Smooth muscle cell (in vitro differentiated cells): ENCODE measurements around the gene CDK7. TPM values are rescaled to one million over a fixed set of nuclear protein-coding genes. Genes with fewer than 3 reads are reported as not detected.
"Not testable (repeated sequence)": the region's sequence is repeated elsewhere in the genome, so short reads cannot be mapped to it uniquely, and the experiment has no call there.

Experiments
- DNase-seq: peaks from one replicate; lab custom pipeline; 2025; ENCODE audit not compliant: unreplicated experiment; lab: John Stamatoyannopoulos, UW
- H2AFZ ChIP-seq: fragments of 200-600 bp; sonication (generic); 2 replicates; pipeline ENCODE4 v1.6.0; 2016; ENCODE audit warnings: antibody characterized with exemption, low read depth, mild to moderate bottlenecking
- H3F3A ChIP-seq: fragments of 200-600 bp; sonication (generic); 2 replicates; pipeline ENCODE4 v1.6.0; 2017; ENCODE audit warnings: antibody characterized with exemption, low read depth
- H3K27ac ChIP-seq: fragments of 200-600 bp; sonication (generic); 2 replicates; pipeline ENCODE4 v1.5.1; 2016; ENCODE audit warnings: low read depth, mild to moderate bottlenecking
- H3K27me3 ChIP-seq: fragments of 200-600 bp; sonication (generic); 2 replicates; pipeline ENCODE4 v1.6.1; 2016; ENCODE audit warnings: low read depth, mild to moderate bottlenecking
- H3K36me3 ChIP-seq: fragments of 200-600 bp; sonication (generic); 2 replicates; pipeline ENCODE4 v1.5.1; 2016; ENCODE audit warnings: low read depth
- H3K4me1 ChIP-seq: fragments of 200-600 bp; sonication (generic); 2 replicates; pipeline ENCODE4 v1.5.1; 2016; ENCODE audit warnings: low read depth
- H3K4me2 ChIP-seq: fragments of 200-600 bp; sonication (generic); 2 replicates; pipeline ENCODE4 v1.6.0; 2016; ENCODE audit warnings: mild to moderate bottlenecking
- H3K4me3 ChIP-seq: fragments of 200-600 bp; sonication (generic); 2 replicates; pipeline ENCODE4 v1.5.1; 2016; ENCODE audit warnings: mild to moderate bottlenecking
- H3K79me2 ChIP-seq: fragments of 200-600 bp; sonication (generic); 2 replicates; pipeline ENCODE4 v1.6.0; 2016; ENCODE audit warnings: low read depth, mild to moderate bottlenecking
- H3K9ac ChIP-seq: fragments of 200-600 bp; sonication (generic); 2 replicates; pipeline ENCODE4 v1.6.0; 2016; ENCODE audit warnings: low read depth
- H3K9me3 ChIP-seq: fragments of 200-600 bp; sonication (generic); replicated peaks from 2 replicates; pipeline ENCODE4 v1.5.1; 2016; ENCODE audit warnings: low read depth
- H4K20me1 ChIP-seq: fragments of 200-600 bp; sonication (generic); 2 replicates; pipeline ENCODE4 v1.6.0; 2016; ENCODE audit warnings: low read depth
- WGBS: methylation state at CpG from one replicate; pipeline ENCODE4 v1.1.7; 2016; ENCODE audit warnings: low lambda C conversion rate; 5-methylcytosine and 5-hydroxymethylcytosine counted together
- polyA plus RNA-seq: library from polyadenylated mRNA; unstranded; fragments of >200 nt; fragmentation: Nextera tagmentation; extraction: Ambion mirVana; gene quantifications from 2 replicates; pipeline ENCODE4 v1.2.1, GENCODE V29; 2016
- total RNA-seq: library from RNA; depleted of rRNA; stranded (reverse); fragments of >200 nt; gene quantifications from 2 replicates; pipeline ENCODE4 v1.2.3, GENCODE V29; 2014
- TF ChIP-seq, protein P1 (sequence below): fragments of 200-600 bp; sonication (generic); IDR thresholded peaks from 2 replicates; pipeline ENCODE4 v1.5.1; 2017; ENCODE audit warnings: borderline replicate concordance, mild to moderate bottlenecking, antibody characterized with exemption; ENCODE audit not compliant: insufficient read depth, poor library complexity, severe bottlenecking

Gene CDK7
- total and polyA plus RNA-seq, 2 experiments from 2014 or later: 43.4 to 47.2 TPM

DNA sequence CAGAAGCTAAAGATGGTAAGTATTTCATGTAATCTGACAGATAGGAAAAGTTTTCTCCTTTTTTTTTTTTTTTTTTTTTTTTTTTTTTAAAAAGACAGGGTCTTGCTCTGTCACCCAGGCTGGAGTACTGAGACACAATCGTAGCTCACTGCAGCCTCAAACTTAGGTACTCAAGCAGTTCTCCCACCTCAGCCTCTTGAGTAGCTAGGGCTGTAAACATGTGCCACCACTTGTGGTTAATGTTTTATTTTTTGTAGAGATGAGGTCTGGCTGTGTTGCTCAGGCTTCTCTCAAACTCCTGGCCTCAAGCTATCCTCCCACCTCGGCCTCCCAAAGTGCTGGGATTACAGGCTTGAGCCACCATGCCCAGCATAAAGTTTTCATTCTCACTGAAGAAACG lies 17.8 kb downstream of the CDK7 start:
- no peak overlapping the region for H3K4me2 ChIP-seq
- H3K4me1 ChIP-seq: no peaks in the 10 kb centered on the region
- no peak overlapping the region for H3K27ac ChIP-seq
- H2AFZ ChIP-seq: no peak overlapping the region
- WGBS: 97% methylated on average over 3 of the region's 3 CpGs
- H4K20me1 ChIP-seq: peaks cover 83% of the 10 kb centered on the region
- H3K79me2 ChIP-seq: peaks cover 57% of the 10 kb centered on the region
- no peaks in the 10 kb centered on the region for H3F3A ChIP-seq
- H3K4me3 ChIP-seq: no peak overlapping the region
- H3K27me3 ChIP-seq: no peaks in the 10 kb centered on the region
- DNase-seq: no peak
- no peak overlapping the region for H3K9ac ChIP-seq
- TF ChIP-seq, protein P1, sequence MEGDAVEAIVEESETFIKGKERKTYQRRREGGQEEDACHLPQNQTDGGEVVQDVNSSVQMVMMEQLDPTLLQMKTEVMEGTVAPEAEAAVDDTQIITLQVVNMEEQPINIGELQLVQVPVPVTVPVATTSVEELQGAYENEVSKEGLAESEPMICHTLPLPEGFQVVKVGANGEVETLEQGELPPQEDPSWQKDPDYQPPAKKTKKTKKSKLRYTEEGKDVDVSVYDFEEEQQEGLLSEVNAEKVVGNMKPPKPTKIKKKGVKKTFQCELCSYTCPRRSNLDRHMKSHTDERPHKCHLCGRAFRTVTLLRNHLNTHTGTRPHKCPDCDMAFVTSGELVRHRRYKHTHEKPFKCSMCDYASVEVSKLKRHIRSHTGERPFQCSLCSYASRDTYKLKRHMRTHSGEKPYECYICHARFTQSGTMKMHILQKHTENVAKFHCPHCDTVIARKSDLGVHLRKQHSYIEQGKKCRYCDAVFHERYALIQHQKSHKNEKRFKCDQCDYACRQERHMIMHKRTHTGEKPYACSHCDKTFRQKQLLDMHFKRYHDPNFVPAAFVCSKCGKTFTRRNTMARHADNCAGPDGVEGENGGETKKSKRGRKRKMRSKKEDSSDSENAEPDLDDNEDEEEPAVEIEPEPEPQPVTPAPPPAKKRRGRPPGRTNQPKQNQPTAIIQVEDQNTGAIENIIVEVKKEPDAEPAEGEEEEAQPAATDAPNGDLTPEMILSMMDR: no peak
- peaks cover 7% of the 10 kb centered on the region for H3K36me3 ChIP-seq
- no peaks in the 10 kb centered on the region for H3K9me3 ChIP-seq

DNA sequence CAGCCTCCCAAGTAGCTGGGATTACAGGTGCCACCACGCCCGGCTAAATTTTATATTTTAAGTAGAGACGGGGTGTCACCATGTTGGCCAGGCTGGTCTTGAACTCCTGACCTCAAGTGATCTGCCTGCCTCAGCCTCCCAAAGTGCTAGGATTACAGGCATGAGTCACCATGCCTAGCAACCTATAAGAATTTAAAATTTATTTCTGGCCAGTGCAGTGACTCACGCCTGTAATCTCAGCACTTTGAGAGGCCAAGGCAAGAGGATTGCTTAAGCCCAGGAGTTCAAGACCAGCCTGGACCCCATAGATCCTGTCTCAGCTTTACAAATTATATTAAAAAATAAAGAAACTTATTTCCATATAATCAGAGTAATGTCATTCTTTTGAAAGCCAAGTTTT lies 21.3 kb downstream of the CDK7 start:
- 90% methylated on average over 4 of the region's 4 CpGs for WGBS
- H3K4me3 ChIP-seq, H3F3A ChIP-seq, H3K9ac ChIP-seq, H2AFZ ChIP-seq, H3K9me3 ChIP-seq, DNase-seq, H3K4me2 ChIP-seq, H3K4me1 ChIP-seq, H3K27me3 ChIP-seq, H3K27ac ChIP-seq: not testable (repeated sequence)
- peaks cover 22% of the 10 kb centered on the region for H3K36me3 ChIP-seq
- peaks cover 53% of the 10 kb centered on the region for H4K20me1 ChIP-seq
- peaks cover 23% of the 10 kb centered on the region for H3K79me2 ChIP-seq

DNA sequence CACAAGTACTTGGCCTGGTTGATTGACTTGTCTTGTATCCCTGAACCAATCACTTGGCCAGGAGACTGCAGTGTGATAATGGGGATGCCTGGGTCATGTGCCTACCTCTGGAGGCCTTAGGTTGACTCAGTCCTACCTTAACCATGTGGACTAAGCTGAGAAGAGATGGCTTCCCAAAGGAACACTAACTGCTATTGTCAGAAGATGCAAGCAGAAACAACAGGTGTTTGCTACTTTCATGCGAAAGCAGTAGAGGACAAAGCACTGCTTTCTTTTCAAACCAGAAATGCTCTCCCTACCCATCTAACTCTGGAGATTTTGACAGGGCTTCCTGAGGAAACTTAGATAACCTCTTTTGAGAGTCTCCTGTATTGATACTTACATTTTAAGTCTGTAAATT lies 22.9 kb downstream of the CDK7 start:
- DNase-seq: no peak
- Histone ChIP-seq H3K79me2 (peaks cover 9% of the 10 kb centered on the region), H3K9me3 (no peaks in the 10 kb centered on the region), H3K27me3 (no peaks in the 10 kb centered on the region), H3K27ac (no peak overlapping the region), H3F3A (no peaks in the 10 kb centered on the region), H4K20me1 (peaks cover 39% of the 10 kb centered on the region), H3K4me1 (no peaks in the 10 kb centered on the region), H3K36me3 (peaks cover 25% of the 10 kb centered on the region), H2AFZ (no peak overlapping the region), H3K4me2 (no peak overlapping the region), H3K9ac (no peak overlapping the region), H3K4me3 (no peak overlapping the region)
- TF ChIP-seq, protein P1: no peak
- WGBS: 100% methylated on average over 1 of the region's 1 CpG

DNA sequence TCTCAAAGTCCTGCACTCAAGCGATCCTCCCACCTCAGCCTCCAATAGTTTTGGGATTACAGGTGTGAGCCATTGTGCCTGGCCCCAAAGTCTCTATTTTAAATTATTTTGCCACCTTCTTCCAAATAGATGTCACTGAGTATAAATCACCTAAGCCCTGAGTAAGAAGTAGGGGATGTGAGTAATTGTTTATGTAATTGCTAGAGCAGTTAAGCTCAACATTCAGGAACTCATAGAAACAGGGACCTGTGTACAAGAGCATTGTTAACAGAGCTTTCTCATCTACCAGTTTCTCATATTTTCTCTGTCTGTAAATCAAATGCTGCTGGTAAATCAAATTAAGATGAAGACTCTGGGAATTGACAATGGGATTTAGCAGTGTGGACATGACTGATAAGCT lies 26.3 kb downstream of the CDK7 start:
- Histone ChIP-seq H3K9ac (no peak overlapping the region), H3K27ac (no peak overlapping the region), H3K4me3 (no peak overlapping the region), H3K36me3 (peaks cover 39% of the 10 kb centered on the region), H3K4me1 (no peaks in the 10 kb centered on the region), H3K4me2 (no peak overlapping the region), H3K79me2 (peaks cover 7% of the 10 kb centered on the region), H2AFZ (no peak overlapping the region), H3K9me3 (no peaks in the 10 kb centered on the region), H4K20me1 (peaks cover 10% of the 10 kb centered on the region), H3F3A (no peaks in the 10 kb centered on the region), H3K27me3 (no peaks in the 10 kb centered on the region)
- DNase-seq: no peak
- TF ChIP-seq, protein P1: no peak
- 100% methylated on average over 1 of the region's 1 CpG for WGBS
